Renal cortical epithelial cell (primary cell): ENCODE data around the gene PDHA2. TPM values are rescaled to one million over a fixed set of nuclear protein-coding genes. Genes with fewer than 3 reads are reported as not detected.
"Not testable (repeated sequence)": the region's sequence is repeated elsewhere in the genome, so short reads cannot be mapped to it uniquely, and the experiment has no call there.

Experiments
- DNase-seq: peaks from one replicate; pipeline ENCODE4 v3.0.0-alpha.2; 2011; ENCODE audit warnings: low read depth
- total RNA-seq: library from RNA; depleted of rRNA; stranded (reverse); fragments of >200 nt; gene quantifications from 2 replicates; pipeline ENCODE4 v1.2.3, GENCODE V29; 2014

PDHA2 gene
- total RNA-seq: not detected in 2 replicates

- no peak for DNase-seq
These were observed at the start of gene PDHA2 for GRCh38 chr4:95839891-95840290. Gene PDHA2 (plus strand): TSS chr4:95840093. CDS start chr4:95840151, 58 bp downstream.

GRCh38 chr4:95798003-95798402, 41.9 kb upstream of the PDHA2 start:
- no peak for DNase-seq

- DNase-seq: no peak
These were observed 41.2 kb upstream of the PDHA2 start for GRCh38 chr4:95798727-95799126.

GRCh38 chr4:95821867-95822266, 18.0 kb upstream of the PDHA2 start:
- DNase-seq: no peak

GRCh38 chr4:95825546-95825945, 14.3 kb upstream of the PDHA2 start:
- no peak for DNase-seq

GRCh38 chr4:95830651-95831050, 9.2 kb upstream of the PDHA2 start:
- no peak for DNase-seq

GRCh38 chr4:95831166-95831565, 8.7 kb upstream of the PDHA2 start:
- no peak for DNase-seq

GRCh38 chr4:95833711-95834194, 6.1 kb upstream of the PDHA2 start:
- no peak for DNase-seq

GRCh38 chr4:95835672-95836071, 4.2 kb upstream of the PDHA2 start:
- DNase-seq: peak; percentile 16

- no peak for DNase-seq
These were observed 1.7 kb upstream of the PDHA2 start for GRCh38 chr4:95838192-95838591.

GRCh38 chr4:95847908-95848460, 8.1 kb downstream of the PDHA2 start:
- DNase-seq: no peak

GRCh38 chr4:95850161-95850560, 10.3 kb downstream of the PDHA2 start:
- DNase-seq: no peak

- no peak for DNase-seq
These were observed 17.9 kb downstream of the PDHA2 start for GRCh38 chr4:95857761-95858160.

GRCh38 chr4:95867919-95868318, 28.0 kb downstream of the PDHA2 start:
- DNase-seq: peak; percentile 55

- DNase-seq: not testable (repeated sequence)
These were observed 29.5 kb downstream of the PDHA2 start for GRCh38 chr4:95869414-95869813.

- peak; percentile 1 for DNase-seq
These were observed 30.1 kb downstream of the PDHA2 start for GRCh38 chr4:95869961-95870500.

- no peak for DNase-seq
These were observed 37.7 kb downstream of the PDHA2 start for GRCh38 chr4:95877636-95878035.

- DNase-seq: no peak
These were observed 47.7 kb downstream of the PDHA2 start for GRCh38 chr4:95887551-95887950.

GRCh38 chr4:95889662-95890061, 49.8 kb downstream of the PDHA2 start:
- peak; percentile 7 for DNase-seq
